ENCODE measurements around the gene SZT2. TPM values are rescaled to one million over a fixed set of nuclear protein-coding genes. Genes with fewer than 3 reads are reported as not detected.

Gene SZT2
- total and polyA plus RNA-seq, 8 donors, result 18.5 to 54.9 (median 24.6) TPM

DNA sequence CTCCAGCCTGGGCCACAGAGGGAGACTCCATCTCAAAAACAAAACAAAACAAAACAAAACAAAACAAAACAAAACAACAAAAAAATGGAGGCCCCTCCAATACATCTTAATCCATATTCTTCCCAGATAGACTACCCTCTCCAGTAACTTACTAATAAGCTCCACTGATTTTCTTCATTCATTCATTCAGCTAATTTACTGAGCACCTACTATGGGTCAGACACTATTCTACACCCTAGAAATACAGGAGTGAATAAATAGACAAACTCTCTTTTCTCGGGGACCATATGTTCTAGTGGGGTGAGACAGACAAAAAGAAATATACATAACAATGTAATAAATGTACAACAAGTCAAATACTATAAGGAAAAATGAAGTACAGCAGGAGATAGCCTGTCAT, 38.7 kb upstream of the SZT2 start:
- Histone ChIP-seq H3K9me3 (no peaks in the 10 kb centered on the region), H3K4me1 (peaks cover 0 to 10% (median 0%) of the 10 kb centered on the region in 3 donors), H3K27me3 (no peaks in the 10 kb centered on the region), H3K4me3 (no peak overlapping the region), H3K27ac (no peak overlapping the region), H3K36me3 (no peaks in the 10 kb centered on the region)
- TF ChIP-seq, protein P1, sequence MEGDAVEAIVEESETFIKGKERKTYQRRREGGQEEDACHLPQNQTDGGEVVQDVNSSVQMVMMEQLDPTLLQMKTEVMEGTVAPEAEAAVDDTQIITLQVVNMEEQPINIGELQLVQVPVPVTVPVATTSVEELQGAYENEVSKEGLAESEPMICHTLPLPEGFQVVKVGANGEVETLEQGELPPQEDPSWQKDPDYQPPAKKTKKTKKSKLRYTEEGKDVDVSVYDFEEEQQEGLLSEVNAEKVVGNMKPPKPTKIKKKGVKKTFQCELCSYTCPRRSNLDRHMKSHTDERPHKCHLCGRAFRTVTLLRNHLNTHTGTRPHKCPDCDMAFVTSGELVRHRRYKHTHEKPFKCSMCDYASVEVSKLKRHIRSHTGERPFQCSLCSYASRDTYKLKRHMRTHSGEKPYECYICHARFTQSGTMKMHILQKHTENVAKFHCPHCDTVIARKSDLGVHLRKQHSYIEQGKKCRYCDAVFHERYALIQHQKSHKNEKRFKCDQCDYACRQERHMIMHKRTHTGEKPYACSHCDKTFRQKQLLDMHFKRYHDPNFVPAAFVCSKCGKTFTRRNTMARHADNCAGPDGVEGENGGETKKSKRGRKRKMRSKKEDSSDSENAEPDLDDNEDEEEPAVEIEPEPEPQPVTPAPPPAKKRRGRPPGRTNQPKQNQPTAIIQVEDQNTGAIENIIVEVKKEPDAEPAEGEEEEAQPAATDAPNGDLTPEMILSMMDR (IDR thresholded peaks at IDR 0.05), result no peak
- 86 to 91% methylated on average over 1 of the region's 1 CpG for WGBS, 2 donors
- DNase-seq (no peak), ATAC-seq (no peak), FAIRE-seq (no peak)
- intact Hi-C loops (cut with DNase I), result no loop called here

DNA sequence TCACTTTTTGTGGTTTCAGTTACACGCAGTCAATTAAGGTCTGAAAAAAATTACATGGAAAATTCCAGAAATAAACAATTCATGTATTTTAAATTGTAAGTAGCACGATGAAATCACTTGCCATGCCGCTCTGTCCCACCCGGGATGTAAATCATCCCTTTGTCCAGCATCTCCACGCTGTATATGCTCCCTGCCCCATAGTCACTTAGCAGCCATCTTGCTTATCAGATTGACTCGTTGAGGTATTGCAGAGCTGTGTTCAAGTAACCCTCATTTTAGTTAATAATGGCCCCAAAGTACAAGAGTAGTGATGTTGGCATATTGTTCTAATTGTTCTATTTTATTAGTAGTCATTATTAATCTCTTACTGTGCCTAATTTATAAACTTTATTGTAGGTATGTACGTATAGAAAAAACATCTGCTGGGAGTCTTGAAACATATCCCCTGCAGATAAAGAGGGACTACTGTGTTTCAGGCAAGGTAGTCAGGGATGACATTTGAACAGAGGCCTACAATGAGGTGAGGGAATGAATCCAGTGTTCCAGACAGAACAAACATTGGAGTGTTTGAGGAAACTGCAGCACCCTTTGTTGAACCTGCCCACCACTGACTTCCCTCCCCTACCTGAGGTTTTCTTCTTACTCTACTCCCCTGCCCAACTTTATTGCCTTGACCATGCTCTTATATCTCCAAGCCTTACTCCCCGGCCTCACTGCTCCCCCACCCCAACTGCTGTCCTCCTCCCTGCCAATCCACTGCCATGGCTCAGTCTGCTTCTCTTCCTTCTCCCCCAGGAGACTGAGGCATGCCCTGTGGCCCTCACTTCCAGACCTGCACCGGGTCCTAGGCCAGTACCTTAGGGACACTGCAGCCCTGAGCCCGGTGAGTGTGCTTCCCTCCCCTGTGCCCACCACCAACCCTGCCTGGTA, 38.0 kb upstream of the SZT2 start:
- TF ChIP-seq, protein P1 (IDR thresholded peaks at IDR 0.05), result no peak
- FAIRE-seq (no peak), DNase-seq (no peak), ATAC-seq (no peak)
- Histone ChIP-seq H3K27ac (no peak overlapping the region), H3K36me3 (no peaks in the 10 kb centered on the region), H3K4me1 (peaks cover 0 to 10% (median 0%) of the 10 kb centered on the region in 3 donors), H3K9me3 (no peaks in the 10 kb centered on the region), H3K27me3 (no peaks in the 10 kb centered on the region), H3K4me3 (no peak overlapping the region)
- 85 to 92% methylated on average over 10 of the region's 10 CpGs for WGBS, 2 donors
- intact Hi-C loops (cut with DNase I), result no loop called here

- Histone ChIP-seq H3K4me1 (peaks cover 0 to 10% (median 0%) of the 10 kb centered on the region in 3 donors), H3K4me3 (no peak overlapping the region), H3K27ac (no peak overlapping the region), H3K36me3 (no peaks in the 10 kb centered on the region), H3K9me3 (no peaks in the 10 kb centered on the region), H3K27me3 (no peaks in the 10 kb centered on the region)
- WGBS, 2 donors, result 89 to 92% methylated on average over 2 of the region's 2 CpGs
- no peak for DNase-seq
- TF ChIP-seq, protein P1 (IDR thresholded peaks at IDR 0.05), result no peak
- intact Hi-C loops (cut with DNase I), result no loop called here
- FAIRE-seq, result no peak
- ATAC-seq, result no peak
These were observed 37.4 kb upstream of the SZT2 start for GRCh38 chr1:43352351-43352705.

DNA sequence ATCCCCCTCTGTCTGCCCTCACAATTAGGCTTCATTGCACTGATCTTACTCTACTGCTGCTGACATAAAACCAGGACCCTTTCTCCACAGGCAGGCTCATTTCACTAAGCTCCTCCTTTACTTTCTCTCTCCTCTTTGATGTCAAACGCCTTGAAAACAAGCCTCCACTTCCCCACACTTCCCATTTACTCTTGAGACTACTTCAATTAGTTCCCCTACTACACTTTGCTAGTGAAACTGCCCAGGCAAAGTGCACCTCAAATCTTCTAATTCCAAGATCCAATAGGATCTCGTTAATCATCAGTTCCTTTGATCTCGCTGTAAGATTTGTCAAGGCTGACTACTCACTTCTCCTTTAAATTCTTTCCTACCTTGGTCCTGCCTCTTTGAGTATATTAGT, 36.8 kb upstream of the SZT2 start:
- intact Hi-C loops (cut with DNase I), result no loop called here
- WGBS, 2 donors, result 78 to 84% methylated on average over 3 of the region's 3 CpGs
- H3K4me3 ChIP-seq, result no peak overlapping the region
- no peak overlapping the region for H3K27ac ChIP-seq
- no peak for FAIRE-seq
- no peaks in the 10 kb centered on the region for H3K9me3 ChIP-seq
- peaks cover 0 to 13% (median 0%) of the 10 kb centered on the region in 3 donors for H3K4me1 ChIP-seq
- ATAC-seq, result no peak
- no peaks in the 10 kb centered on the region for H3K36me3 ChIP-seq
- TF ChIP-seq, protein P1 (IDR thresholded peaks at IDR 0.05), result no peak
- no peak for DNase-seq
- no peaks in the 10 kb centered on the region for H3K27me3 ChIP-seq

DNA sequence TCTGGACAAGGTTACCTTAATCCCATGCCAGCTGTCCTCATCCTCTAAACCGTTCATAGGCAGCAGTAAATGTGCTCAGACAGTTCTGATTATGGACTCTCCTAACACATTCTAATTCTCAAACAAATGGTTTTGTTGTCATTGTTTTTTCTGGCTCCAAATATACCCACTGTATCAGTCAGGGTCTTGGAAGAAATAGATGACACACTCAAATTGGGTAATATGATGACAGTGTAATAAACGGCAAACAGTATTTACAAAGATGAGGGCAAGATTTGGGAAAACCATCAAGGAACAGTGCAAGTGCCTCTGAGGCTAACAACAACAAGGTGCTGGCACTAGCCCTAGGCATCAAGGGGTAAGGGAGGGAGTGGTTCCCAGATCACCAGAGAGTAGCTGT, 35.2 kb upstream of the SZT2 start:
- TF ChIP-seq, protein P1 (IDR thresholded peaks at IDR 0.05), result no peak
- intact Hi-C loops (cut with DNase I), result no loop called here
- WGBS, 2 donors, result 88% methylated on average over 2 of the region's 2 CpGs
- no peak for ATAC-seq
- Histone ChIP-seq H3K4me3 (no peak overlapping the region), H3K4me1 (peaks cover 0 to 11% (median 0%) of the 10 kb centered on the region in 3 donors), H3K9me3 (no peaks in the 10 kb centered on the region), H3K36me3 (no peaks in the 10 kb centered on the region), H3K27ac (no peak overlapping the region), H3K27me3 (no peaks in the 10 kb centered on the region)
- DNase-seq, result no peak
- FAIRE-seq, result no peak

Measured in pancreas (tissue), 10 donors.